ENCODE measurements around the gene TTC9.
"Not testable (repeated sequence)": the region's sequence is repeated elsewhere in the genome, so short reads cannot be mapped to it uniquely, and the experiment has no call there.

Gene TTC9

GRCh38 chr14:70692210-70692609 lies 50.5 kb downstream of the TTC9 start:
- Histone ChIP-seq H3K9me3 (replicated peaks; ENCODE audit: low read length) (no peaks in the 10 kb centered on the region), H3K4me3 (ENCODE audit: low read length) (no peak overlapping the region), H3K9ac (ENCODE audit: low read depth, low read length) (no peak overlapping the region), H3K4me1 (ENCODE audit: control insufficient read depth, insufficient read depth, low read length) (no peaks in the 10 kb centered on the region), H3K27me3 (ENCODE audit: control insufficient read depth, insufficient read depth, low read length) (peaks cover 3% of the 10 kb centered on the region), H3K36me3 (ENCODE audit: insufficient read depth, low read length) (no peaks in the 10 kb centered on the region), H3K4me2 (ENCODE audit: low read length) (no peak overlapping the region)

DNA sequence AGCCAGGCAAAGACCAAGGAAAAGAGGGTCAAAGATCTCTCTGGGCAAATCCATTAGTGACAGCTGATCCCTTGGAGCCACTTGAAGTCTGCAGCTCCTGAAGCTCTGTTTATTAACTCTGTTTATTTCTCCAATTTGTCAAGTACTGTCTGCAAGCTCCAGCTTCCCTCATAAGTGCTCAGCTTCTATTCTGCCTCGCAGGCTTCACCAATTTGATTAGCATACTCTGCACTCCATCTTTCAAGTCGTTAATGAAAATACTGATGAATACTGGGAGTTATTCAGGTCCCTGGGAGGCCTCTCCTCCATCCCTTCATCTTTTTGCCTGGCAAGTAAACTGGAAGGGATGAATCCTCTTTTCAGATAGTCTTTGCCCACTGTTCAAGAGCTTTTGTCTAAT lies 54.3 kb downstream of the TTC9 start:
- Histone ChIP-seq H3K4me3 (ENCODE audit: low read length) (no peak overlapping the region), H3K9ac (ENCODE audit: low read depth, low read length) (no peak overlapping the region), H3K4me2 (ENCODE audit: low read length) (no peak overlapping the region), H3K27me3 (ENCODE audit: control insufficient read depth, insufficient read depth, low read length) (no peaks in the 10 kb centered on the region), H3K9me3 (replicated peaks; ENCODE audit: low read length) (no peaks in the 10 kb centered on the region), H3K4me1 (ENCODE audit: control insufficient read depth, insufficient read depth, low read length) (peaks cover 12% of the 10 kb centered on the region), H3K36me3 (ENCODE audit: insufficient read depth, low read length) (no peaks in the 10 kb centered on the region)

- Histone ChIP-seq H3K9me3 (replicated peaks; ENCODE audit: low read length) (no peaks in the 10 kb centered on the region), H3K4me2 (ENCODE audit: low read length) (no peak overlapping the region), H3K4me3 (ENCODE audit: low read length) (no peak overlapping the region), H3K9ac (ENCODE audit: low read depth, low read length) (no peak overlapping the region), H3K36me3 (ENCODE audit: insufficient read depth, low read length) (no peaks in the 10 kb centered on the region), H3K4me1 (ENCODE audit: control insufficient read depth, insufficient read depth, low read length) (peaks cover 12% of the 10 kb centered on the region), H3K27me3 (ENCODE audit: control insufficient read depth, insufficient read depth, low read length) (no peaks in the 10 kb centered on the region)
Measured at GRCh38 chr14:70697701-70698100, 56.0 kb downstream of the TTC9 start.

GRCh38 chr14:70698288-70698687 lies 56.6 kb downstream of the TTC9 start:
- no peaks in the 10 kb centered on the region for H3K36me3 ChIP-seq (ENCODE audit: insufficient read depth, low read length)
- H3K4me2 ChIP-seq (ENCODE audit: low read length) = no peak overlapping the region
- peaks cover 12% of the 10 kb centered on the region for H3K4me1 ChIP-seq (ENCODE audit: control insufficient read depth, insufficient read depth, low read length)
- no peaks in the 10 kb centered on the region for H3K27me3 ChIP-seq (ENCODE audit: control insufficient read depth, insufficient read depth, low read length)
- no peaks in the 10 kb centered on the region for H3K9me3 ChIP-seq (replicated peaks; ENCODE audit: low read length)
- no peak overlapping the region for H3K4me3 ChIP-seq (ENCODE audit: low read length)
- H3K9ac ChIP-seq (ENCODE audit: low read depth, low read length) = no peak overlapping the region

DNA sequence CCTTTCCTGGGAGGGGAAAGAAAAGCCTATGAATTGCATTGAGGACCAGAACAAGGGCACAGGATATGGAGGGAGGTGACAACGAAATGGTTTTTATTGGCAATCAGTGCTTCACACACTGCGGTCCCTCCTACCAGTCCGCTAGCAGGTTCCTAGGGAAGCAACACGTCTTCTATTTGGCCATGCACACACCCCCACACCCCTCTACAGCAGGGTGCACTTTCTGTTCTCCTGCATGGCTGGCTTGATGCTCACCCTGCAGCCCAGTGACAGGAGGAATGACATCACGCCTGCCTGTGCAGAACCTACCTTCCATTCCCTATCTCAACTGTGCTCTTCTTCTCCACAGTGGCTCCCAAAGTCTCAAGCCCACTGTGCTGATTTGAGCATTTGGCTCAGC lies 57.9 kb downstream of the TTC9 start:
- no peak overlapping the region for H3K9ac ChIP-seq (ENCODE audit: low read depth, low read length)
- no peak overlapping the region for H3K4me2 ChIP-seq (ENCODE audit: low read length)
- peaks cover 12% of the 10 kb centered on the region for H3K4me1 ChIP-seq (ENCODE audit: control insufficient read depth, insufficient read depth, low read length)
- no peaks in the 10 kb centered on the region for H3K36me3 ChIP-seq (ENCODE audit: insufficient read depth, low read length)
- H3K27me3 ChIP-seq (ENCODE audit: control insufficient read depth, insufficient read depth, low read length) = peaks cover 3% of the 10 kb centered on the region
- no peaks in the 10 kb centered on the region for H3K9me3 ChIP-seq (replicated peaks; ENCODE audit: low read length)
- no peak overlapping the region for H3K4me3 ChIP-seq (ENCODE audit: low read length)

DNA sequence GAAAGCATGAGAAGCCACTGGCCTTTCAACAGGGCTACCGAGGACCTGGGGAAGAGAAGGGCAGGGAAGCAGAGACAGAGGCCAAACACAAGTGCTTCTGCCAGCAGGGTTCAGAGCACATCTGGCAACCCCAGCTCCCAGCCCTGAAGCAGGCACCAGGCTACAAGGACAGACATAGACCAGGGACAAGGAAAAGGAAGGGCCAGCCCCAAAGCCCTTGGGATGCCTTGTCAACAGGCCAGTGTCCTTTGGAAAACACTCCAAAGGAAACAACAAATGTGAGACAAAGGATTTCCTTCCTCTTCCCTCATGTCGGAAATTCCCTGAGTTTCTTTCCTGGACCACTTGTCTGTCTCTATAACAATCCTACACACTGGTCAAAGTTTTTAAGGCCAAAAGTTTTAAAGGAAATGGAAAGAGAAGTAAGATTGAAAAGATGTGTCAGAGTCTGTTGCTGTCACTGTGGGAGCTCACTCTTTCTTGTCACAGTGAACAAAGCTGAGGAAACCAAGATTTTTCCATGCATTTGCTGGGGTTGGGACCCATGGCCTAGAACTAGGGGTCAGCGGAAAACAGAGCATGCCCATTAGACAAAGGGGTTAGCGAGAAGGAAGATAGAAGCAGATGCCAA lies 59.4 kb downstream of the TTC9 start:
- Histone ChIP-seq H3K9ac (ENCODE audit: low read depth, low read length) (no peak overlapping the region), H3K27me3 (ENCODE audit: control insufficient read depth, insufficient read depth, low read length) (peaks cover 3% of the 10 kb centered on the region), H3K4me3 (ENCODE audit: low read length) (no peak overlapping the region), H3K9me3 (replicated peaks; ENCODE audit: low read length) (no peaks in the 10 kb centered on the region), H3K4me2 (ENCODE audit: low read length) (no peak overlapping the region), H3K36me3 (ENCODE audit: insufficient read depth, low read length) (no peaks in the 10 kb centered on the region), H3K4me1 (ENCODE audit: control insufficient read depth, insufficient read depth, low read length) (peaks cover 12% of the 10 kb centered on the region)

DNA sequence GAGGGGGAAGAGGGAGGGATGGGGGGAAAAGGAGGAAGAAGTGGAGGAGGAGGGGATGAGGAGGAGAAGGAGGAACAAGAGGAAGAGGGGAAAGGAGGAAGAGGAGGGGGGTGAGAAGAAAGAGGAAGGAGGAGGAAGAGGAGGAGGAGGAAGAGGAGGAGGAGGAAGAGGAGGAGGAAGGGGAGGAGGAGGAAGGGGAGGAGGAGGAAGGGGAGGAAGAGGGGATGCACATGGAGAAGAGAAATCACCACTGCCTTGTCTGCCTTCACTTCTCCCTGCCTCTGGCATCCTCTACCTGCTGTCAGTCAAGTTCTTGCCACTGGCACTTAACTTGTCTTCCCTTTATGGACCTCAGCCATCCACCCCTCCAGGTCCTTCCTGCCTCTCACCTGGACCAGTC lies 59.9 kb downstream of the TTC9 start:
- Histone ChIP-seq H3K27me3 (ENCODE audit: control insufficient read depth, insufficient read depth, low read length) (peaks cover 3% of the 10 kb centered on the region), H3K9ac (ENCODE audit: low read depth, low read length) (no peak overlapping the region), H3K36me3 (ENCODE audit: insufficient read depth, low read length) (no peaks in the 10 kb centered on the region), H3K9me3 (replicated peaks; ENCODE audit: low read length) (no peaks in the 10 kb centered on the region), H3K4me2 (ENCODE audit: low read length) (no peak overlapping the region), H3K4me1 (ENCODE audit: control insufficient read depth, insufficient read depth, low read length) (peaks cover 12% of the 10 kb centered on the region), H3K4me3 (ENCODE audit: low read length) (no peak overlapping the region)

- H3K4me3 ChIP-seq (ENCODE audit: low read length) = no peak overlapping the region
- no peak overlapping the region for H3K4me2 ChIP-seq (ENCODE audit: low read length)
- H3K9me3 ChIP-seq (replicated peaks; ENCODE audit: low read length) = no peaks in the 10 kb centered on the region
- no peaks in the 10 kb centered on the region for H3K36me3 ChIP-seq (ENCODE audit: insufficient read depth, low read length)
- H3K4me1 ChIP-seq (ENCODE audit: control insufficient read depth, insufficient read depth, low read length) = peaks cover 17% of the 10 kb centered on the region
- H3K9ac ChIP-seq (ENCODE audit: low read depth, low read length) = no peak overlapping the region
- H3K27me3 ChIP-seq (ENCODE audit: control insufficient read depth, insufficient read depth, low read length) = peaks cover 3% of the 10 kb centered on the region
Measured at GRCh38 chr14:70702161-70702560, 60.4 kb downstream of the TTC9 start.

DNA sequence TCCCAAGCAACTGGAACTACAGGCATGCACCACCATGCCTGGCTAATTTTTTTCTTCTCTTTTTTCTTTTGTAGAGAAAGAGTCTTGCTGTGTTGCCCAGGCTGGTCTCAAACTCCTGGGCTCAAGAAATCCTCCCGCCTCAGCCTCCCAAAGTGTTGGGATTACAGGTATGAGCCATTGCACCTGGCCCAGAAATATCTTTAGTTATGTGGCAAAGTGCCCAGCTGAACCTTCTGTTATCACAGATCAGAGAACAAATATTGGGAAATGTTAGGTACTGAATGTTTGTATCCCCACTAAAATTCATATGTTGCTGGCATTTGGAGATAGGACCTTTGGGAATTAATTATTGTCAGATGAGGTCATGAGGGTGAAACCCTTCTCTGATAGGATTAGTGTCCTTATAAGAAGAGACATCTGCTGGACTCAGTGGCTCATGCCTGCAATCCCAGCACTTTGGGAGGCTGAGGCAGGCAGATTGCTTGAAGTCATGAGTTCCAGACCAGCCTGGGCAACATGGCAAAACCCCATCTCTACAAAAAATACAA lies 62.0 kb downstream of the TTC9 start:
- H3K9ac ChIP-seq (ENCODE audit: low read depth, low read length); H3K4me1 ChIP-seq (ENCODE audit: control insufficient read depth, insufficient read depth, low read length); H3K4me2 ChIP-seq (ENCODE audit: low read length); H3K4me3 ChIP-seq (ENCODE audit: low read length); H3K27me3 ChIP-seq (ENCODE audit: control insufficient read depth, insufficient read depth, low read length); H3K36me3 ChIP-seq (ENCODE audit: insufficient read depth, low read length); H3K9me3 ChIP-seq (replicated peaks; ENCODE audit: low read length): not testable (repeated sequence)

DNA sequence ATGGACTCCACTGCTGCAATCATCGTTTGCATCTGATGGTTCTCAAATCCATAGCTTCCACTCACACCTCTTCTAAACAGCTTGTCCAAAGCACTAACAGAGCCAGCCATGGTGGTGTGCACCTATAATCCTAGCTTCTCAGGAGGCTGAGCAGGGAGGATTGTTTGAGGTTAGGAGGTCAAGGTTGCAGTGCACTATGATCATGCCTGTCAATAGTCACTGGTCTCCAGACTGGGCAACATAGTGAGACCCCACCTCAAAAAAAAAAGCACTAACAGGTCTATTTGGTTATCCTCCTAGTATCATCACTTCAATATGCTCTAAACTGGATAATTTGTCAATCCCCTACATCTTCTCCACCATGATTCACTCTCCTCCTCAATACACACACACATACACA lies 63.2 kb downstream of the TTC9 start:
- Histone ChIP-seq H3K4me2 (ENCODE audit: low read length) (no peak overlapping the region), H3K9ac (ENCODE audit: low read depth, low read length) (no peak overlapping the region), H3K4me1 (ENCODE audit: control insufficient read depth, insufficient read depth, low read length) (peaks cover 10% of the 10 kb centered on the region), H3K9me3 (replicated peaks; ENCODE audit: low read length) (no peaks in the 10 kb centered on the region), H3K27me3 (ENCODE audit: control insufficient read depth, insufficient read depth, low read length) (peaks cover 3% of the 10 kb centered on the region), H3K4me3 (ENCODE audit: low read length) (no peak overlapping the region), H3K36me3 (ENCODE audit: insufficient read depth, low read length) (no peaks in the 10 kb centered on the region)

GRCh38 chr14:70706177-70706576 lies 64.5 kb downstream of the TTC9 start:
- no peak overlapping the region for H3K4me3 ChIP-seq (ENCODE audit: low read length)

More at GRCh38 chr14:70706177-70706576, 64.5 kb downstream of the TTC9 start:
- no peaks in the 10 kb centered on the region for H3K36me3 ChIP-seq (ENCODE audit: insufficient read depth, low read length)
- H3K9me3 ChIP-seq (replicated peaks; ENCODE audit: low read length) = no peaks in the 10 kb centered on the region
- no peak overlapping the region for H3K9ac ChIP-seq (ENCODE audit: low read depth, low read length)
- peaks cover 10% of the 10 kb centered on the region for H3K4me1 ChIP-seq (ENCODE audit: control insufficient read depth, insufficient read depth, low read length)
- no peak overlapping the region for H3K4me2 ChIP-seq (ENCODE audit: low read length)
- peaks cover 3% of the 10 kb centered on the region for H3K27me3 ChIP-seq (ENCODE audit: control insufficient read depth, insufficient read depth, low read length)
